GM21737 (cell line): ENCODE results near the gene SUSD6.
"Not testable (repeated sequence)": the region's sequence is repeated elsewhere in the genome, so short reads cannot be mapped to it uniquely, and the experiment has no call there.

ENCODE experiments used
- ATAC-seq: cut with Tn5 transposase; IDR thresholded peaks from one replicate; pipeline ENCODE4 v1.9.1; 2021; ENCODE audit warnings: mild to moderate bottlenecking, moderate library complexity; ENCODE audit not compliant: unreplicated experiment

SUSD6 gene

DNA sequence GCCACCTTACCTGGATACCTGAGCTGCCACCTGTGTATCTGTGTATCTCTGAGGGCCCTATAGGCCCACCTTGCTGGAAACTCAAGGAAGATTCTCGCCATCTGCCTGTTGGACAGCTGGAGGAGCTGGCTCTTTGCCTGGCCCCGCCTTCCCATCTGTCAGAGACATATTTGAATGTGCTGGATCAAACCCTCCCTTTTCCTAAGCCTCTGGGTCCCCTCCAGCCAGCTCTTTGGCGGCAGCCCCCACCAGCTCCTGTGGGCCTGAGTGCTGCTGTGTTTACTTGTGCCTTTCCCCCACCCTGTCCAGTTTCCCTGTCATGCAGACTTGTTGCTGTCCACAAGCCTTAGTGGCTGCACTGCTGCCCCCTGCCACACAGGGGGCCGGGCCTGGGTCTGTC, 99.7 kb downstream of the SUSD6 start:
- no peak for ATAC-seq

DNA sequence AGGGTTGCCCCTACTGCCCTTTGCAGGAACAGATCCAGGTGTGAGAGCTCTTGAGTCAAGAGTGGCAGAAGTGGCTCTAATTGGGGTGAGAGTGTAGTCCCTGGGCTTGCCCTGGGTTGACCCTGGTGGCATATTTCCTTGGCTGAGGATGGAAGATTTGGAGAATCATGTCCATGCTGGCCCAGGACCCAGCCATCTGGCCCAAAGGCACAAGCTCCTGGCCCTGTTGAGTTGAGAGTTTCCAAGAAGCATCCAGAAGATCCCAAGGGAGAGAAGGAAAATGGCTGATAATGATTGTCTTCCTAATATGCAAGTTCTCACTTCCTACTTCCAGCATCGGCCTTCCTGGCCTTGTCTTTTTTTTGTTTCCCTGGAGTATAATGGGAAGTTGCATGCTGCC, 100.1 kb downstream of the SUSD6 start:
- no peak for ATAC-seq

DNA sequence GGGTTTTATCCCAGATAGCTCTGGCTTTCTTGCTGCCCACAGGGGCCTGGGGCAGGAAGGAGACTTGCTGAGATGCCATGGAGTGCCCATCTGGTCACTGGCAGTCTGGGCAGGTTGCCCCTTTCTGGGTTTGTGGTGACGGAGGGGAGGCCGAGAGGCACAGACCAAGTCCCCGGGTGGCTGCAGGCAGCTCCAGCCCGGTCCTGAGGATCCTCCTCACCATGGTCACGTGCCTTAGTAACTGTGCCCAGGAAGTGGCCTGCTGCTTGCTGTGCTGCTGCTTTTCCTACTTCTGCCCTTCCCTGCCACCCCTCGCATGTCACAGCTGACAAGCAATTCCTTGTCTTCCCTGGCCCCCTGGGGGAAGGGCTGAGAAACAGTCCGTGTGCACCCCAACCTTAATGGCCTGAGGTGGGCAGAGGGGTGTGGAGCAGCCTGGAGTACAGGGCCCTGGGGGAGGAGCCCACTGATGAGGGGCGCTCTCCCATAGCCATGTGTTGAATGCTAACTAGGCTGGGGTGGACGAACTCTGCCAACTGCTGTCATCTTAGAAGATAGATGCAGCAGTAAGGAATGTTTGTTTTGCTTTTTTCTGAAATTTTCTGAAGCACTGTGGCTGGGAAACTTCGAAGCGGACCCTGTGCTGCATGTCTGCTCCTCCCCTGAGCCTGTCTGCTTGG, 100.6 kb downstream of the SUSD6 start:
- ATAC-seq, result no peak

DNA sequence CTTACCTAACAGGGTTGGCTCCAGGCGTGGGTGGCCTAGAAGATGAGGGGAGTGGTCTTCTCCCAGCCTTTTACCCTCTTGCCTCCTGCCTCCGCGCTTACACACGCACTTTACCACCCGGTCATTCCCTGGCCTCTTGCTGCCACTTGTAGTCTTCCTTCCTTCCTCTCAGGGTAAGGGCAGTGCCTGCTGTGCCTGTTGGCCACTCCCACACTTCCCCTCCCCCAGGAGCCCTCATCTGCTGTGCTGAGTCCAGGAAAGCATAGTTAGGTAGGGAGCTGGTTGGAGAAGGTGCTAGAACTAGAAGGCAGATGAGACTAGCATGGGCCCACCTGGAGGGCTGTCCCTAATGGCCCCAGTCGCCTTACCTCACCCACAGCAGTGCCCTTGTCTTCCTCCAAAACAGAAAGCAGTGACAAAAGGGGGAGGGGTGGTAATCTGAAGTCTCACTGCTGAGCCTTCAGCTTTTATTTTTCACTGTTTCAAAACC, 101.2 kb downstream of the SUSD6 start:
- no peak for ATAC-seq

DNA sequence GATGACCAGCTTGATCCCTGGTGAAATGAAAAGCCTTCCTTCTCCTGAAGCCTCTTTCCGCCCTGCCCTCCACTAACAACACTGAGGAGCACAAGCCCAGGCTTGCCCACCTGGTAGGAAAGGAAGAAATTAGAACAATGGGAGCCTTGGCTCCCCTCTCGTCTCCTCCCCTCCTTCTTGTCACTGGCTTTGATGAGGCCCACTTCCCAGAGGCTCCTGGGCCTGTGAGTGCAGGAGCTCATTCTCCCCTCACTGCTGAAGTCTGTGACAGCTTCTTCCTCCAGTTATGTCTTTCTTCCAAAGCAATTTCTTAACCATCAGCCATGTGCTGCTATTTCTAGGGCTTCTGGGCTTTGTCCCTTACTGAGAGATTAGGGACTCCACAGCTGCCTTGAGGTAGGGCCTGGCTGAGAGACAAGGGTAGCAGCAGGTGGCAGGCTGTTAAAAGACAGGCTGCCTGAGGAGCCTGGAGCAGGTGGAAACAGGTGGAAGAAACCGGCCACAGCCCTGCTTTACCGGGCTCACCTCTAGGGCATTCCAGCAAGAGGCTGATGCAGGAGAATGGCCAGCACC, 101.9 kb downstream of the SUSD6 start:
- no peak for ATAC-seq

DNA sequence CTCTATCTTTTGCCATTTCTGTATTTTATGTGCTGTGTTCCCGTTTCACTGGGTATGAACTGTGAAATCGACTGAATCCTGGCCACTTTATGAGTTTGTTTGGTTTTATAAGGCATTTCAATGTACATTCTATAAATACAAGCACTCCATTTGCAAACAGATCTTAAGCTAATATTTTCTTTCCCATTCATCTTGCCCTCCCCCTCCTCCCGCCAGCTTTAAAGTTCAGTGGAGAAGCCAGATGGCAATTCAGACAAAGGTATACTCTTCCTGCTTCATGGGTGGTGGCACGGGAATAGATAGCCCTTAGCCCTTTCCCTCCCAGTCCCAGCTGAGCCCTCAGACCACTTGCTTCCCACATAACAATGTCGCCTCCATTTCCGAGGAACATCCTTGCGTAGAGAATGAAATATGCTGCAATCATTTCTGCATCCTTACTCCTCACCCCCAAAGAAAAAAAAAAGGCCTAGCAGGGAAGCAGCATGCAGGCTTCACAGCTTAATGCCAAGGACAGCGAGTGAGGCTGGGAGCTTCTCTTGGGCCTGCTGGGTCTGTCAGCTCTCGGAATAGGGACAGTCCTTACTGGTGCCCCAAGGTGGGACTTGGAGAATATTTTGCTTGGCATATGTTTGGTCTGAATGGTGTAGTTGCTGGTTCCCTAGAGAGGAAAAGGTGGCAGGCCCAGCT, 102.7 kb downstream of the SUSD6 start:
- ATAC-seq, result no peak

DNA sequence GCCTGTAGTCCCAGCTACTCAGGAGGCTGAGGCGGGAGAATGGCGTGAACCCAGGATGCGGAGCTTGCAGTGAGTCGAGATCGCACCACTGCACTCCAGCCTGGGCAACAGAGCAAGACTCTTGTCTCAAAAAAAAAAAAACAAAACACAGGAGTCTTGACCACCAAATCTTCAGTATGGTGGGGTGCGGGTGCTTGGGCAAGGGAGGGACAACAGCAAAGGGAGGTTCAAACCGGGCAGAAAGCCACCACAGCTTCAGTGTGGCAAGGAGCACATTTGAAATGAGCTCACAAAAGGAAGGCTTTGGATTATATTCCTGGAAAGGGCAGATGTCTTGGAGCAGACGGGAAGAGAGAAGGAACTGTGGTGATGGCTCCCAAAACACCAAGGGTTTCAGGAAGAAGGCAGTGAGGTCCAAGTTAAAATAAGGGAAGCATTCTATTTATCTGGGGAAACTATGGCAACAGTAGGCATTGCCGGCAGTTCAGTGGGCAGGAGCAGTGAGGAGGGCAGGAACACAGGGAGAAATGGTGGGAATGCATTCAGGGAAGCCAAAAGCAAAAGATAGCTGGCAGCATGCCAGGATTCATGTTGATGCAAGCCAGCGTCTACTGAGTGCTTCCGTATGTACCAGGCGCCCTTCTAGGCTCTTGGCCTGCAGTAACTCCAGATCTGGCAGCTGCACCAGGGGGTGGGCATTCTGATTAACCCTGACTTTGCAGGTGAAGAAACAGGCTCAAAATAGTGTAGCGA, 104.5 kb downstream of the SUSD6 start:
- no peak for ATAC-seq

DNA sequence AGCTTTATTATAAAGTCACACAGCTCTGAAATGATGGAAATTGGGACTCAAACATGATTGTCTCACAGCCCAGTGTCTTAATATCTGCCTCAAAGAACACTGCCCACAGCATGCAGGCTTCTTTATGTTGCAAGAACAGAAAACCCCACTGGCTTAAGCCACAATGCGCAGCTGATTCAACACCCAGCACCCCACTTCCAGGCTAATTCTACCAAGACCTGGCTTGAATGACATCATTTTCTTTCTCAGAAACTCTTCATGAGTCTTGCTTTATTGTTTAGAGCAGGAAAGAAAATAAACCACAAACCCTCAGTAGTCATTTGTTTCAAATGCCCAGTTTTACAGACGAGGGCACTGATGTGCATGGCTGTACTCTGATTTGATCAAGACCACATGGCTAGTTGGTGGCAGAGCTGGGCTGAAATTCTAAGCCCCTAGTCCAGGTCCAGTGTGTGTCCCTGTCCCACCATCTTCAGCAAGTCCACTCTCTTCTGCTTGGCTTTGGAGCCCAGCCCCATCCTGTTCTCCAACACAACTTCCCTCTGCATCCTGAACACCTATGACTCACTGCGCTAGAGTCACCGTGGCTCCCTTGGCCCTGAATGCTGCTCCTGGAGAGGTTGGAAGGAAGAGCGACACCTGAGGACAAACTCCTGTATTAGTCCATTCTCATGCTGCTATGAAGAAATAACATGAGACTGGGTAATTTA, 105.2 kb downstream of the SUSD6 start:
- ATAC-seq, result no peak

DNA sequence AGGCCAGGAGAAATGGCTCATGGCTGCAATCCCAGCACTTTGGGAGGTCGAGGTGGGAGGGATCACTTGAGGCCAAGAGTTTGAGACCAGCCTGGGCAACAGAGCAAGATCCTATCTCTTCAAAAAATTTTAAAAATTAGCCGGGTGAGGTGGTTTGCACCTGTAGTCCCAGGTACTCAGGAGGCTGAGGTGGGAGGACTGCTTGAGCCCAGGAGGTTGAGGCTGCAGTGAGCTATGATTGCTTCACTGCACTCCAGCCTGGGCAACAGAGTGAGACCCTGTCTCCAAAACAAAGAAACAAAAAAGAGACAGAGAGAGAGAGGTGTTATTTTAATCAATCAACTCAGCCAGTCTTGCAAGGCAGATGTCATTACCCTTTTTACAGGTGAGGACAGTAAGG, 107.2 kb downstream of the SUSD6 start:
- not testable (repeated sequence) for ATAC-seq

DNA sequence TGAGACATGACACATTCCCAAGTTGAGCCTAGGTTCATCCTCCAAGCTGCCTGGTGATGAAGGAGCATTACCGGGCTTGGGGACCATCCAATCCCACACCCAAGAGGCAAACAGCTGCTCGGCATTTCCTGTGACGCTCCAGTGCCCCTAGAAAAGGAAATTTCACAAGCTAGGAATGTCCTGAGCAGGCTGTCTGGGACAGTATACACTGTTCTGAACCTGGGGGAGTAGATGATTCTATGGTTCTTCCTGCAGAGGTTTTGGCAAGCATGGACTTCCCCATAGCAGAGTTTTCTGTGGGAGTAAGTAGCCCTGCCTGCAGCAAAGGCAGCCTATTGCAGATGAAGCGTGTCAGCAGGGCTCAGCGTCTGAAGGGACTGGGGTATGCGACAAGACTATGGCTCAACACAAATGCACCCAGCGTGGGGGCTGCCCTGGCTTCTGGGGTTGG, 108.1 kb downstream of the SUSD6 start:
- no peak for ATAC-seq

DNA sequence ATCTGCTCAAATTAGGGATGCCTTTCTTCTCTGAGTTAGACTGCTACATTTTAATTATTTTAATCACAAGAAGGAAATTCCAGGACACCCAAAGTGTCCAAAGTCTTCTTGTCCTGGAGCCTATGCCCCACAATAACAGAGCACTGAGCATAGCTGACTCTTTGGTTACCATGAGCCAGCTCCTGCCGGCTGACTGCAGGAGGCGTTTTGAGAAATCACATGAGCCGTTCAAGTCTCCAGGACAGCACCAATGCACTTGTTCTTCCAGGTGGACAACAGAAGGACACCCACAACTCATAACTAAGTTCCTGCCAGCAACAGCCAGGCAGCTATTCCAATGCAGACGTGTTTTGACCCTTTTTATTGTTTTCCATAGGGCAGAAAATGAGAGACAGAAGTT, 109.5 kb downstream of the SUSD6 start:
- ATAC-seq, result no peak

DNA sequence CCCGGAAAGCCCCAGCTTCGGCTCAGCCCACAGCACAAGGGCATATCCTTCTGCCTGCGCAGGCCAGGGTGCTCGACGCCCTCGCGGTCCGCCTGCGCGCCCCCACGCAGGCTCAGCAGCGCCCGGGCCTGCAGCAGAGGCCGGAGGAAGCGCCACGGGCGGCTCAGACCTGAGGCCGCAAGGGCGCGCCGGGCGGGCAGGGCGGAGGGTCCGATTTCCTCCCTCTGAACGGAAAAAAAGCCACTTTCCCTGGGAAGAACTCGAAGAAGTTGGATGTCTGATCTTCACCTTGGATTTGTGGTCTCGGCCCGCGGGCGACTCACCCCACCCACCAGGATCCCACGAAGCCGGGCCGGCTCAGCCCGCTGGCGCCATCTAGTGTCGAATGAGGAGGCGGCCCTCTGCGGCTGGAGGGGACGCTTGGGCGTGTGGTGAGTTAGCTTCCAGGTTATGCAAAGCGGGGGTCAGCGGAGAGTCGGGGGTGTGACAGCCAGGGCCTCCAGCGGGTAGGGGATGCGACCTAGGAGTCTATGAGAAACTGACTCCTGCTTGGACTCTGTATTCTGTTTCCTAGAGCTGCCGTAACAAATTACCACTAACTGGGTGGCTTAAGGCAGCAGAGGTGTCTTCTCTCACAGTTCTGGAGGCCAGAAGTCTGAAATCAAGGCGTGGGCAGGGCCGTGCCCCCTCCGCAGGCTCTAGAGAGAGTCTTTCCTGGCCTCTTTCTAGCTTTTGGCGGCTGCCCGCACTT, 115.5 kb downstream of the SUSD6 start:
- peak; percentile 76 for ATAC-seq

DNA sequence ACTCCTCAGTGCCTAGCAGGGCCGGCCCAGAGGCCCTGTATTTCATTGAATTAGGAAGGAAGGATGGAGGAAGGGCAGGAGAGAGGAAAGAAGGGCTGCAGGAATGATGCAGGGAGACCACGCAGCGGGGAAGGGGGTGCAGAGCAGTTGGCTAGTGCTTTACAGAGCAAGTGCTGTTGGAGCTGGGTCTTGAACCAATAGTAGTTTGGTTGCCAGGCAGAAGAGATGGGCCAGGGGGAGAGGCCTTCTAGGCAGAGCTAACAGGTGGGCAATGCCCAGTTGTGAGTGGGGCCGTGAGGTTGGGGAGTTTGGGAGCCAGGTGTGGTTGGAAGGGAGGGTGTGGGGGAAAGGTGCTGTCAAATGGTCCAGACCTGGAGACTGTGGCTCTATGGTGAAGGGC, 116.5 kb downstream of the SUSD6 start:
- no peak for ATAC-seq

DNA sequence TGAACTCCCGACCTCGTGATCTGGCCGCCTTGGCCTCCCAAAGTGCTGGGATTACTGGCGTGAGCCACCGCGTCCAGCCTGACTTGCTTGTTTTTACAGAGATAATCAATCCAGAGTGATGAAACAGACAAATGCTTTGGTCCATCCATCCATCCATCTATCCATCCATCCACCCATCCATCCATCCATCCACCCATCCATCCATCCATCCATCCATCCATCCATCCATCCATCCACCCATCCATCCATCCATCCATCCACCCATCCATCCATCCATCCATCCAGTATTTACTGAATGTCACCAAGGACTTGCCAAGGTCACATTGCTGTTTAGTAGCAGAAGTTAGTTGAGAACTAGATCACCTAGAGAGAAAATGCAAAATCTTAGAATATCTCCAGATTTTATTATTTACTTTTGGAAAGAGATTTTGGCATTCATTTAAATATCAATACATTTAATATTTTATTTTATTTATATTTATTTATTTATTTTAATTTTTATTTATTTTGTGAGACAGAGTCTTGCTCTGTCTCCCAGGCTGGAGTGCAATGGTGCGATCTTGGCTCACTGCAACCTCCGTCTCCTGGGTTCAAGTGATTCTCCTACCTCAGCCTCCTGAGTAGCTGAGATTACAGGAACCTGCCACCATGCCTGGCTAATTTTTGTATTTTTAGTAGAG, 120.7 kb downstream of the SUSD6 start:
- not testable (repeated sequence) for ATAC-seq

DNA sequence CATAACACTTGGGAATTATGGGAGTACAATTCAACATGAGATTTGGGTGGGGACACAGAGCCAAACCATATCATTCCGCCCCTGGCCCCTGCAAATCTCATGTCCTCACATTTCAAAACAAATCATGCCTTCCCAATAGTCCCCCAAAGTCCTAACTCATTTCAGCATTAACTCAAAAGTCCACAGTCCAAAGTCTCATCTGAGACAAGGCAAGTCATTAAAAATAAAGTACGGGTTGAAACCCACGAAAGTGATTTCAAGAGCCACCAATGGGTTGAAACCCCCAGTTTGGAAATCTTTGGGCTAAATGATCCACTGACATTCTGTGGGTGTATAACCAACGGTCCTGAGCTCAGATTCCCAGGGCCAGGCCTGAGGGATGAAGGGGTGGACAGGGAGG, 125.0 kb downstream of the SUSD6 start:
- ATAC-seq, result not testable (repeated sequence)

DNA sequence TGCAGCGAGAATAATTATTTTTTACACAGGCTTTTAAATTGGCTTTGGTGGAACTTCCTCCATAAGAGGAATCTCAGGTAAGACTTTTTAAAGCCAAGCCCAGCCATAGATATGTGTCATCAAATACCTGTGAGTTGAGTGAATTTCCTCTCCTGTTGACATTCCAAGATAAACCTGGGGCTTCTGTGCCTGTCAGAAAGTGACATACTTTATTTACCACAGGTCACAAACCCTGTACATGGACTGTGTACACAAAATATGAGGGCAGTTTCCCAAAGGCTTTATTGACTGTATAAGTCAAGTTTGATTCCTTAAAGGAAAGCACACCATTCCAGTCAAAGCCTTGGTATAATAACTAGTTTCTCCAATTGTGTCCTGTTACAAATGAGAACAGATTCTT, 129.7 kb downstream of the SUSD6 start:
- ATAC-seq, result no peak

DNA sequence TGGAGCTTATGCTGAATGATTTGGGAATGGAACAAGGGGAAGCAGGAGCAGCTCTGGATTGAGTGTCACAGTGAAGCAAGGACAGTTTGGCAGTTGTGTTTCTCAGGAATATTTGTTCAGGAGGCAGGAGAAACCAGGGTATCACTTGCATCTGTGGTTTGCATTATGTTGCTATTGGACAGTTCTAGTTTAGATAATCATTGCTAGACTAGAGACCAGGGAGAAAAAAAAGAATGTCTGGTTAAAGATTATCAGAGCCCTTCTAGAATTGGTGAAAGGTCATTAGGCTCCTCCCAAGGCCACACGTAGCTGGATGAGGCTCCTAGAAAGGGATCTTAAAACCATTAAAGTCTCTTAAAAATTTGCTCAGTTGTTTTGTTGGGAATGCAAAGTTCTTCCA, 138.6 kb downstream of the SUSD6 start:
- no peak for ATAC-seq

DNA sequence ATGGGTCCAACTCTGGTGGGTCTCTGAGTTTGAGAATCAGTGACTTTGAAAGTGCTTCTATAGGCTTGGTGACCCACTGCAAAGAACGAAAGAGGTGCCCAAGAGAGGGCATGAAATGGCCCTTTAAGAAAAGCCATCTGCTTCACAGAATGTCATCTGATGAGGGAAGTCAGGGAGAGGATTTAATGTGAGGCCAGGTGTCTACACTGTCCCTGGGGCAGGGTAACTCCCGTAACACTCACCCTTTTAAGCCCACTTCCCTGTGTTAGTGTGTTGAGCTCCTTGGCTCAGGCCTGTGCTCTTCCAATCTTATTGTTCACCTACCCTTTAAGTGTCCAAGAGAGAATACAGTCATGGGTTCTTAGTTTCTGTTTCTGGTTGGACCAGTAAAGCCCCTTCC, 139.1 kb downstream of the SUSD6 start:
- no peak for ATAC-seq

DNA sequence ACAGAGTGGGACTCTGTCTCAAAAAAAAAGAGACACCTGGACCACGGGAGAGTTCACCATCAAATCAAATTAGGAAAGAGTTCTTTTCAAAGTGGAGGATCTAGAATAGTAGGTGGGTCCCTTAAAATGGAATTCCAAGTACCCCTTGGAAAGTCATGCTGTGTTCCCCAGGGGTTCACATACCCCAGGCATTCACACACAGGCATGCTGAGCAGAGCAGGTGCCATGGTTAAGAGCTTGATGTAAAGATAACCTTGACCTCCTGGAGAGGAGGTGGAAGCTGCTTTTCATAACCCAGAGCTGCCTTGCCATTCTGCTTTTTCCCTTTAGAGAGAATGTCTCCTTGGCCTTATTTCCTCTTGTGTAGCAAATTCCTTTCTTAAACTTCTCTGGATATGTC, 141.4 kb downstream of the SUSD6 start:
- ATAC-seq, result no peak

DNA sequence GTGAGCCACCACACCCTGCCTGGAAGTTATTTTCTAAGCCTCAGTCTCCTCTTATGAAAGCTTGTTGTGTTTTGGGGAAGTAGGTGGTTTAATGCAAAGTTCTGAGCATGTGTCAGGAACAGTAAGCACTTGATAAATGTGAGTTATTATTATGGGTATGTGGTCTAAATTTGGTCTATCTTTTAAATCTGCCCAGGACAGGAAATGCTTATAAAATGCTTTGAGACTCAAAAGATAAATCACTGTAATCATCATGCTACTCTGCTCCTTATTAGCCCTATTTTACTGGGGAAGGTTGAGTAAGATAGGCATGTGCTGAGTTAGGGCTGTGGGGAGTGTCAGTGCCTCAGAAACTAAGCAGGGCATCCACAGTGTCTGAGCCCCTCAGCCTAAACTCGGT, 142.5 kb downstream of the SUSD6 start:
- ATAC-seq, result no peak
